ENCODE results near the gene MAP4K5. TPM values are rescaled to one million over a fixed set of nuclear protein-coding genes. Genes with fewer than 3 reads are reported as not detected.

The MAP4K5 gene
- total RNA-seq, 1 donor = 134 TPM

GRCh38 chr14:50545618-50546017 is 13.2 kb upstream of the MAP4K5 start:
- no peak overlapping the region for H3K4me2 ChIP-seq (ENCODE audit: insufficient read depth, low read length)
- H3K27me3 ChIP-seq (ENCODE audit: insufficient read depth, low read length) = peaks cover 4% of the 10 kb centered on the region
- H4K20me1 ChIP-seq (ENCODE audit: insufficient read depth, low read length) = no peaks in the 10 kb centered on the region
- no peaks in the 10 kb centered on the region for H3K79me2 ChIP-seq (ENCODE audit: insufficient read depth, low read length)
- no peak overlapping the region for H2AFZ ChIP-seq (ENCODE audit: low read length)
- TF ChIP-seq CTCF (IDR thresholded peaks at IDR 0.05; ENCODE audit: extremely low read depth, low read depth, low read length) = no peak
- H3K4me3 ChIP-seq (ENCODE audit: insufficient read depth, low read length) = no peak overlapping the region
- H3K4me1 ChIP-seq (ENCODE audit: insufficient read depth, low read length) = no peaks in the 10 kb centered on the region
- H3K36me3 ChIP-seq (ENCODE audit: insufficient read depth, low read length) = no peaks in the 10 kb centered on the region
- no peak overlapping the region for H3K27ac ChIP-seq (ENCODE audit: low read depth, low read length)
- no peaks in the 10 kb centered on the region for H3K9me3 ChIP-seq (ENCODE audit: low read depth, low read length)
- DNase-seq (ENCODE audit: insufficient read length, low spot score, missing footprints) = peak; percentile 57

GRCh38 chr14:50544911-50545310 is 12.5 kb upstream of the MAP4K5 start:
- H3K4me1 ChIP-seq (ENCODE audit: insufficient read depth, low read length) = no peaks in the 10 kb centered on the region

GRCh38 chr14:50542941-50543418 is 10.6 kb upstream of the MAP4K5 start:
- Histone ChIP-seq H3K4me2 (ENCODE audit: insufficient read depth, low read length) (no peak overlapping the region), H4K20me1 (ENCODE audit: insufficient read depth, low read length) (no peaks in the 10 kb centered on the region), H3K4me3 (ENCODE audit: insufficient read depth, low read length) (no peak overlapping the region), H3K4me1 (ENCODE audit: insufficient read depth, low read length) (no peaks in the 10 kb centered on the region), H3K27ac (ENCODE audit: low read depth, low read length) (no peak overlapping the region), H3K36me3 (ENCODE audit: insufficient read depth, low read length) (no peaks in the 10 kb centered on the region), H3K27me3 (ENCODE audit: insufficient read depth, low read length) (peaks cover 4% of the 10 kb centered on the region), H2AFZ (ENCODE audit: low read length) (no peak overlapping the region), H3K9me3 (ENCODE audit: low read depth, low read length) (no peaks in the 10 kb centered on the region), H3K79me2 (ENCODE audit: insufficient read depth, low read length) (no peaks in the 10 kb centered on the region)
- TF ChIP-seq CTCF (IDR thresholded peaks at IDR 0.05; ENCODE audit: extremely low read depth, low read depth, low read length) = peak; percentile 61
- peak; percentile 51 for DNase-seq (ENCODE audit: insufficient read length, low spot score, missing footprints)

More at GRCh38 chr14:50544911-50545310, 12.5 kb upstream of the MAP4K5 start:
- H3K79me2 ChIP-seq (ENCODE audit: insufficient read depth, low read length) = no peaks in the 10 kb centered on the region
- H3K4me3 ChIP-seq (ENCODE audit: insufficient read depth, low read length) = no peak overlapping the region
- no peaks in the 10 kb centered on the region for H3K36me3 ChIP-seq (ENCODE audit: insufficient read depth, low read length)
- no peak overlapping the region for H2AFZ ChIP-seq (ENCODE audit: low read length)
- no peak overlapping the region for H3K27ac ChIP-seq (ENCODE audit: low read depth, low read length)
- DNase-seq (ENCODE audit: insufficient read length, low spot score, missing footprints) = no peak
- H3K9me3 ChIP-seq (ENCODE audit: low read depth, low read length) = no peaks in the 10 kb centered on the region
- H4K20me1 ChIP-seq (ENCODE audit: insufficient read depth, low read length) = no peaks in the 10 kb centered on the region
- H3K27me3 ChIP-seq (ENCODE audit: insufficient read depth, low read length) = peaks cover 4% of the 10 kb centered on the region
- no peak overlapping the region for H3K4me2 ChIP-seq (ENCODE audit: insufficient read depth, low read length)
- no peak for TF ChIP-seq CTCF (IDR thresholded peaks at IDR 0.05; ENCODE audit: extremely low read depth, low read depth, low read length)

- no peaks in the 10 kb centered on the region for H3K4me1 ChIP-seq (ENCODE audit: insufficient read depth, low read length)
- no peaks in the 10 kb centered on the region for H3K36me3 ChIP-seq (ENCODE audit: insufficient read depth, low read length)
- no peaks in the 10 kb centered on the region for H3K9me3 ChIP-seq (ENCODE audit: low read depth, low read length)
- no peak for DNase-seq (ENCODE audit: insufficient read length, low spot score, missing footprints)
- H3K4me3 ChIP-seq (ENCODE audit: insufficient read depth, low read length) = no peak overlapping the region
- no peak for TF ChIP-seq CTCF (IDR thresholded peaks at IDR 0.05; ENCODE audit: extremely low read depth, low read depth, low read length)
- no peak overlapping the region for H3K4me2 ChIP-seq (ENCODE audit: insufficient read depth, low read length)
- no peaks in the 10 kb centered on the region for H4K20me1 ChIP-seq (ENCODE audit: insufficient read depth, low read length)
- H3K79me2 ChIP-seq (ENCODE audit: insufficient read depth, low read length) = no peaks in the 10 kb centered on the region
- H3K27me3 ChIP-seq (ENCODE audit: insufficient read depth, low read length) = peaks cover under 1% of the 10 kb centered on the region
- no peak overlapping the region for H3K27ac ChIP-seq (ENCODE audit: low read depth, low read length)
- H2AFZ ChIP-seq (ENCODE audit: low read length) = no peak overlapping the region
Measured at GRCh38 chr14:50541159-50541567, 8.8 kb upstream of the MAP4K5 start.

All from osteoblast (primary cell).